Measurements from ENCODE around the gene APOL6. TPM values are rescaled to one million over a fixed set of nuclear protein-coding genes. Genes with fewer than 3 reads are reported as not detected.

The APOL6 gene
- total and polyA plus RNA-seq, 2 of the 4 experiments (the other 2 are of a cell fraction) = 1.2 to 7.2 TPM

DNA sequence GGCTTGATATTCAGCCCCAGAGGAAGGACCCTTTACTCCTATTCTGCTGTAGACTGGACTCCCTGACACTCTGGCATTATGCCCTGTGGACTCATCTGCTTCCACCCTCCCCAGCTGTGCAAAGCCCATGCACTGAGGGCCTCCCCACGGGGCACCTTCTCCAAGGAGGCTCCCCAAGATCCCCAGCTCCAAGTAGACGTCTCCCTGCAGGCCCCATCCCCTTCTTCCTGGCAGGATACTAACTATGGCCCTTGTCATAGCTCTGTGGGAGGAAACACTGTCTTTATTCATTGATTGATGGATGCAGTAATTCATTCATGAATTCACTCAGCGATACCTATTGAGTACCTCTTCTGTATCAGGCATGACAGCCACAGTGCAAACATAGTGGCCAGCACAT is 15.3 kb upstream of the APOL6 start:
- Histone ChIP-seq H4K20me1 (ENCODE audit: insufficient read depth, low read length) (no peaks in the 10 kb centered on the region), H2BK120ac (ENCODE audit: low read depth, low read length) (no peak overlapping the region), H3K4me1 (ENCODE audit: control insufficient read depth, insufficient read depth, low read length) (peaks cover 14% of the 10 kb centered on the region), H3K4me3 (ENCODE audit: insufficient read depth, low read depth, low read length) (no peak overlapping the region), H2BK5ac (ENCODE audit: low read depth, low read length, poor library complexity, severe bottlenecking) (no peak overlapping the region), H2AK9ac (replicated peaks; ENCODE audit: low read depth, low read length, poor library complexity) (no peak overlapping the region), H3K9ac (ENCODE audit: low read depth, low read length) (no peak overlapping the region), H2BK15ac (ENCODE audit: low read depth, low read length) (no peak overlapping the region), H2BK20ac (ENCODE audit: low read depth, low read length) (no peak overlapping the region), H3K27ac (ENCODE audit: insufficient read depth, low read length) (no peak overlapping the region), H3K4ac (ENCODE audit: low read depth, low read length) (no peak overlapping the region; the same call in 1 of the 2 replicates), H3K4me2 (ENCODE audit: low read depth, low read length) (no peak overlapping the region), H2AFZ (replicated peaks; ENCODE audit: low read length, poor library complexity) (no peak overlapping the region), H3K23ac (ENCODE audit: low read depth, low read length) (no peak overlapping the region), H4K91ac (ENCODE audit: insufficient read depth, low read depth, low read length) (no peak overlapping the region), H3K27me3 (ENCODE audit: control insufficient read depth, insufficient read depth, low read length) (no peaks in the 10 kb centered on the region), H4K8ac (ENCODE audit: low read depth in 2 of 2, low read length in 2 of 2) (no peak overlapping the region), H3K56ac (ENCODE audit: extremely low read depth, insufficient read depth, low read length) (no peak overlapping the region), H2AK5ac (ENCODE audit: low read depth, low read length) (no peak overlapping the region), H4K5ac (ENCODE audit: low read depth, low read length) (no peak overlapping the region), H3K14ac (replicated peaks; ENCODE audit: low read depth, low read length) (no peak overlapping the region), H3K18ac (ENCODE audit: low read depth, low read length) (no peak overlapping the region), H3K79me1 (ENCODE audit: low read depth in 1 of 2, low read length in 2 of 2) (peaks cover 3 to 8% of the 10 kb centered on the region in 2 experiments; a peak in 3 of 4 replicates), H3K9me3 (ENCODE audit: control insufficient read depth, insufficient read depth, low read length) (no peaks in the 10 kb centered on the region), H3K36me3 (ENCODE audit: control insufficient read depth, insufficient read depth, low read length) (no peaks in the 10 kb centered on the region), H3K9me1 (ENCODE audit: insufficient read depth, low read length) (peaks cover 25% of the 10 kb centered on the region)
- BruUV-seq (replicated peaks) = no TSS peak
- no peak for TF ChIP-seq RCOR1 (IDR thresholded peaks at IDR 0.05; ENCODE audit: insufficient replicate concordance, low read length)
- no peak for TF ChIP-seq NFE2L2 (IDR thresholded peaks at IDR 0.05; ENCODE audit: low read depth, low read length)
- TF ChIP-seq, protein P1, sequence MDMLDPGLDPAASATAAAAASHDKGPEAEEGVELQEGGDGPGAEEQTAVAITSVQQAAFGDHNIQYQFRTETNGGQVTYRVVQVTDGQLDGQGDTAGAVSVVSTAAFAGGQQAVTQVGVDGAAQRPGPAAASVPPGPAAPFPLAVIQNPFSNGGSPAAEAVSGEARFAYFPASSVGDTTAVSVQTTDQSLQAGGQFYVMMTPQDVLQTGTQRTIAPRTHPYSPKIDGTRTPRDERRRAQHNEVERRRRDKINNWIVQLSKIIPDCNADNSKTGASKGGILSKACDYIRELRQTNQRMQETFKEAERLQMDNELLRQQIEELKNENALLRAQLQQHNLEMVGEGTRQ (IDR thresholded peaks at IDR 0.05; ENCODE audit: low read depth, low read length) = no peak
- no peak for TF ChIP-seq FOS (IDR thresholded peaks at IDR 0.05; ENCODE audit: low read depth, low read length)
- no peak for TF ChIP-seq RAD21 (IDR thresholded peaks at IDR 0.05; ENCODE audit: low read length)
- TF ChIP-seq CEBPB (IDR thresholded peaks at IDR 0.05; ENCODE audit: low read depth, low read length) = no peak
- TF ChIP-seq, protein P2, sequence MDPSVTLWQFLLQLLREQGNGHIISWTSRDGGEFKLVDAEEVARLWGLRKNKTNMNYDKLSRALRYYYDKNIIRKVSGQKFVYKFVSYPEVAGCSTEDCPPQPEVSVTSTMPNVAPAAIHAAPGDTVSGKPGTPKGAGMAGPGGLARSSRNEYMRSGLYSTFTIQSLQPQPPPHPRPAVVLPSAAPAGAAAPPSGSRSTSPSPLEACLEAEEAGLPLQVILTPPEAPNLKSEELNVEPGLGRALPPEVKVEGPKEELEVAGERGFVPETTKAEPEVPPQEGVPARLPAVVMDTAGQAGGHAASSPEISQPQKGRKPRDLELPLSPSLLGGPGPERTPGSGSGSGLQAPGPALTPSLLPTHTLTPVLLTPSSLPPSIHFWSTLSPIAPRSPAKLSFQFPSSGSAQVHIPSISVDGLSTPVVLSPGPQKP (IDR thresholded peaks at IDR 0.05; ENCODE audit: borderline replicate concordance, low read depth, low read length) = no peak
- TF ChIP-seq POLR2A (IDR thresholded peaks at IDR 0.05; ENCODE audit: low read depth, low read length) = no peak
- dilution Hi-C loops (cut with HindIII; ENCODE audit: low sequenced_read_pairs, unreplicated experiment) (no loop called here), intact Hi-C loops (cut with micrococcal nuclease) (no loop called here), in situ Hi-C loops (cut with MboI; ENCODE audit: low sequenced_read_pairs) (loop anchor here (10.0 kb wide), 1 partner anchor 202 kb away; no protein-coding TSS in a partner anchor)
- WGBS, 2 experiments (ENCODE audit: extremely low coverage in 2 of 2, insufficient read length in 1 of 2) = no CpG with 5 or more reads among the region's 3 CpGs
- DNase-seq = no peak
- ATAC-seq (ENCODE audit: low read depth) = no peak
- CTCF ChIA-PET = no interaction called here
- POLR2A ChIA-PET (ENCODE audit: unreplicated experiment) = interaction anchor here (0.7 kb wide), 1 partner anchor 453 kb away, joined by 4 read pairs; no protein-coding TSS in a partner anchor
